Measurements from ENCODE around the gene FUCA1. TPM values are rescaled to one million over a fixed set of nuclear protein-coding genes. Genes with fewer than 3 reads are reported as not detected.

FUCA1 gene
- total and polyA plus RNA-seq, 2 donors (not counting 3 experiments of a cell fraction or from before 2014, with no cell fraction given): 4.9 to 5.6 TPM

GRCh38 chr1:23913212-23913880, 45.3 kb upstream of the FUCA1 start, which contains the start of gene CNR2:
TSS of gene CNR2 (minus strand) at chr1:23913362. CDS start at chr1:23875617, 37,745 bp downstream.
- H3K9ac ChIP-seq (replicated peaks; ENCODE audit: extremely low read depth, insufficient read depth, low read length): no peak within 1 kb of the TSS
- dilution Hi-C loops (cut with MboI; ENCODE audit: extremely low pct_ligation_motif_present, low sequenced_read_pairs) (no loop called here), intact Hi-C loops (cut with micrococcal nuclease) (no loop called here)
- H3K9me1 ChIP-seq (replicated peaks; ENCODE audit: control insufficient read depth, extremely low read depth, insufficient read depth, low read length): no peaks in the 10 kb centered on the region
- H3K4me3 ChIP-seq (replicated peaks in 1 of 3; ENCODE audit: insufficient read depth in 1 of 3, low read depth in 1 of 3, low read length in 3 of 3): no peak within 1 kb of the TSS
- H3K4me2 ChIP-seq (ENCODE audit: insufficient read depth, low read length): no peak within 1 kb of the TSS
- BruUV-seq (replicated peaks): no TSS peak
- no peaks in the 10 kb centered on the region for H4K20me1 ChIP-seq (replicated peaks; ENCODE audit: control insufficient read depth, extremely low read depth, insufficient read depth, low read length)
- CTCF ChIA-PET: no interaction called here
- no peaks in the 10 kb centered on the region for H3K9me3 ChIP-seq (replicated peaks; ENCODE audit: control insufficient read depth, insufficient read depth, low read length)
- POLR2A ChIA-PET: no interaction called here
- H3K79me2 ChIP-seq (ENCODE audit: control insufficient read depth, insufficient read depth, low read length): no peaks in the 10 kb centered on the region
- H3K4me1 ChIP-seq (ENCODE audit: control insufficient read depth, extremely low read depth, insufficient read depth, low read length): no peaks in the 10 kb centered on the region
- H3K27me3 ChIP-seq (ENCODE audit: control insufficient read depth in 2 of 2, insufficient read depth in 2 of 2, low read length in 2 of 2): peaks cover 0 to 4% of the 10 kb centered on the region in 2 experiments
- no peaks in the 10 kb centered on the region for H3K36me3 ChIP-seq (ENCODE audit: control insufficient read depth in 2 of 2, extremely low read depth in 1 of 2, insufficient read depth in 2 of 2, low read length in 2 of 2)
- no peak within 1 kb of the TSS for H3K27ac ChIP-seq (ENCODE audit: insufficient read depth, low read depth, low read length)
- no peak within 1 kb of the TSS for H2AFZ ChIP-seq (ENCODE audit: low read depth, low read length)
- FAIRE-seq (no peak), DNase-seq (ENCODE audit: low read depth, low spot score) (no peak)
- TF ChIP-seq JUN (IDR thresholded peaks at IDR 0.05; ENCODE audit: borderline replicate concordance, insufficient read depth, insufficient read length, low read depth) (no peak), POLR2A (IDR thresholded peaks at IDR 0.05; ENCODE audit: low read depth, low read length) (no peak), POLR2AphosphoS5 (IDR thresholded peaks at IDR 0.05; ENCODE audit: insufficient read depth, low read depth, low read length) (no peak), FOS (IDR thresholded peaks at IDR 0.05; ENCODE audit: borderline replicate concordance, insufficient read depth, low read length) (no peak), MAX (IDR thresholded peaks at IDR 0.05; ENCODE audit: insufficient read depth, insufficient read length) (no peak), GATA2 (IDR thresholded peaks at IDR 0.05; ENCODE audit: insufficient read depth, insufficient read length, low read depth, low read length) (no peak)

- no peak for TF ChIP-seq POLR2A (IDR thresholded peaks at IDR 0.05; ENCODE audit: low read depth, low read length)
- no peak for TF ChIP-seq MAX (IDR thresholded peaks at IDR 0.05; ENCODE audit: insufficient read depth, insufficient read length)
- TF ChIP-seq CTCF (IDR thresholded peaks at IDR 0.05; ENCODE audit: extremely low read depth in 1 of 2, insufficient read depth in 1 of 2, low read depth in 1 of 2, low read length in 2 of 2): no peak
- no peak for TF ChIP-seq POLR2AphosphoS5 (IDR thresholded peaks at IDR 0.05; ENCODE audit: insufficient read depth, low read depth, low read length)
- no peak for TF ChIP-seq EZH2 (IDR thresholded peaks at IDR 0.05; ENCODE audit: borderline replicate concordance, low read depth, low read length, severe bottlenecking)
- no peak for TF ChIP-seq GATA2 (IDR thresholded peaks at IDR 0.05; ENCODE audit: insufficient read depth, insufficient read length, low read depth, low read length)
- no peak for TF ChIP-seq MYC (IDR thresholded peaks at IDR 0.05; ENCODE audit: low read depth, low read length)
- no peak for TF ChIP-seq FOS (IDR thresholded peaks at IDR 0.05; ENCODE audit: borderline replicate concordance, insufficient read depth, low read length)
- no peak for TF ChIP-seq JUN (IDR thresholded peaks at IDR 0.05; ENCODE audit: borderline replicate concordance, insufficient read depth, insufficient read length, low read depth)
- dilution Hi-C loops (cut with MboI; ENCODE audit: extremely low pct_ligation_motif_present, low sequenced_read_pairs) (no loop called here), intact Hi-C loops (cut with micrococcal nuclease) (no loop called here)
- DNase-seq (ENCODE audit: low read depth, low spot score): no peak
- BruUV-seq (replicated peaks): no TSS peak
- Histone ChIP-seq H3K4me1 (ENCODE audit: control insufficient read depth, extremely low read depth, insufficient read depth, low read length) (no peaks in the 10 kb centered on the region), H2AFZ (ENCODE audit: low read depth, low read length) (no peak overlapping the region), H3K9me1 (replicated peaks; ENCODE audit: control insufficient read depth, extremely low read depth, insufficient read depth, low read length) (no peaks in the 10 kb centered on the region), H3K27me3 (ENCODE audit: control insufficient read depth in 2 of 2, insufficient read depth in 2 of 2, low read length in 2 of 2) (peaks cover 0 to 4% of the 10 kb centered on the region in 2 experiments), H3K4me3 (replicated peaks in 1 of 3; ENCODE audit: insufficient read depth in 1 of 3, low read depth in 1 of 3, low read length in 3 of 3) (no peak overlapping the region), H3K9me3 (replicated peaks; ENCODE audit: control insufficient read depth, insufficient read depth, low read length) (no peaks in the 10 kb centered on the region), H4K20me1 (replicated peaks; ENCODE audit: control insufficient read depth, extremely low read depth, insufficient read depth, low read length) (no peaks in the 10 kb centered on the region), H3K9ac (replicated peaks; ENCODE audit: extremely low read depth, insufficient read depth, low read length) (no peak overlapping the region), H3K79me2 (ENCODE audit: control insufficient read depth, insufficient read depth, low read length) (no peaks in the 10 kb centered on the region), H3K36me3 (ENCODE audit: control insufficient read depth in 2 of 2, extremely low read depth in 1 of 2, insufficient read depth in 2 of 2, low read length in 2 of 2) (no peaks in the 10 kb centered on the region), H3K27ac (ENCODE audit: insufficient read depth, low read depth, low read length) (no peak overlapping the region), H3K4me2 (ENCODE audit: insufficient read depth, low read length) (no peak overlapping the region)
- POLR2A ChIA-PET: no interaction called here
- no peak for FAIRE-seq
- CTCF ChIA-PET: no interaction called here
Observed at GRCh38 chr1:23911921-23912320, 43.8 kb upstream of the FUCA1 start.
